ENCODE results near the gene CXorf51B.
"Not testable (repeated sequence)": the region's sequence is repeated elsewhere in the genome, so short reads cannot be mapped to it uniquely, and the experiment has no call there.

CXorf51B gene

GRCh38 chrX:146809471-146809870 lies at the start of gene CXorf51B:
Gene CXorf51B, plus strand, starts transcription at chrX:146809771. Its CDS starts 21 bp downstream, at chrX:146809792.
- DNase-seq (ENCODE audit: low read depth, low spot score) = not testable (repeated sequence)

- not testable (repeated sequence) for DNase-seq (ENCODE audit: low read depth, low spot score)
Measured at GRCh38 chrX:146814644-146815043, 5.1 kb downstream of the CXorf51B start, which contains the start of gene CXorf51A. Gene CXorf51A, minus strand, starts transcription at chrX:146814744. Its CDS starts 21 bp downstream, at chrX:146814723.

- DNase-seq (ENCODE audit: low read depth, low spot score) = no peak
Measured at GRCh38 chrX:146831994-146832393, 22.4 kb downstream of the CXorf51B start.

- no peak for DNase-seq (ENCODE audit: low read depth, low spot score)
Measured at GRCh38 chrX:146854281-146854680, 44.7 kb downstream of the CXorf51B start.
